ENCODE results near the gene GLP2R. TPM values are rescaled to one million over a fixed set of nuclear protein-coding genes. Genes with fewer than 3 reads are reported as not detected.
"Not testable (repeated sequence)": the region's sequence is repeated elsewhere in the genome, so short reads cannot be mapped to it uniquely, and the experiment has no call there.

The GLP2R gene, protein sequence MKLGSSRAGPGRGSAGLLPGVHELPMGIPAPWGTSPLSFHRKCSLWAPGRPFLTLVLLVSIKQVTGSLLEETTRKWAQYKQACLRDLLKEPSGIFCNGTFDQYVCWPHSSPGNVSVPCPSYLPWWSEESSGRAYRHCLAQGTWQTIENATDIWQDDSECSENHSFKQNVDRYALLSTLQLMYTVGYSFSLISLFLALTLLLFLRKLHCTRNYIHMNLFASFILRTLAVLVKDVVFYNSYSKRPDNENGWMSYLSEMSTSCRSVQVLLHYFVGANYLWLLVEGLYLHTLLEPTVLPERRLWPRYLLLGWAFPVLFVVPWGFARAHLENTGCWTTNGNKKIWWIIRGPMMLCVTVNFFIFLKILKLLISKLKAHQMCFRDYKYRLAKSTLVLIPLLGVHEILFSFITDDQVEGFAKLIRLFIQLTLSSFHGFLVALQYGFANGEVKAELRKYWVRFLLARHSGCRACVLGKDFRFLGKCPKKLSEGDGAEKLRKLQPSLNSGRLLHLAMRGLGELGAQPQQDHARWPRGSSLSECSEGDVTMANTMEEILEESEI
- not detected for polyA plus RNA-seq (2013, experiment 1 of 2)
- polyA plus RNA-seq (2013, experiment 2 of 2) = not detected

DNA sequence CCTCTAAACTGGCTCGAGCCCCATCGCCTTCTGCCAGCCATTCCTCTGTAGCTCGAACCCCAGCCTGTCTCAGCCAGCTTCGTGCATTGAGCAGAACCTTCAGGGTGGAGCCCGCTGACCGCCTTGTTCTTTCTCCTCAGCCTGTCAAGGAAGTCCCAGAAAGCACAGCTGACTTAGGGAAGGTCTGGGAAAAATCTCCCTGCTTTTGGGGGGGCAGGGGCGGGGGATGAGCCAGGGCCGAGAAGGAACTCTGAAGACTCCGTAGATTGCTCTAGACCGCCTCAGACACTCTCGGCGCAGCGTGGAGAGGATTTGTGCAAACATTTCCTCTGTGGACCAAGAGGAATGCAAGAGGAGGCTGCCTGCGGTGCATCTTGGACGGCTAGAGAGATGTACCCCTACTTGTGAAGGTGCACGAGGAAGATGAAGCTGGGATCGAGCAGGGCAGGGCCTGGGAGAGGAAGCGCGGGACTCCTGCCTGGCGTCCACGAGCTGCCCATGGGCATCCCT, at the start of gene GLP2R:
GLP2R (plus strand) TSS at position 284 of the 510 bp plus-strand sequence; CDS start at position 424, 140 bp downstream.
- no peaks in the 10 kb centered on the region for H3K27me3 ChIP-seq (ENCODE audit: insufficient read depth, low read length, poor library complexity)
- no CpG with 5 or more reads among the region's 21 CpGs for WGBS (ENCODE audit: extremely low coverage, insufficient coverage, low lambda C conversion rate)
- H3K56ac ChIP-seq (ENCODE audit: low read length) = no peak within 1 kb of the TSS
- H4K8ac ChIP-seq (ENCODE audit: low read depth, low read length) = no peak within 1 kb of the TSS
- H3K27ac ChIP-seq (ENCODE audit: low read depth, low read length) = no peak within 1 kb of the TSS
- H3K79me1 ChIP-seq (ENCODE audit: low read length) = no peaks in the 10 kb centered on the region
- no peak within 1 kb of the TSS for H3K4me3 ChIP-seq (ENCODE audit: low read length)
- H3K4ac ChIP-seq (ENCODE audit: low read depth, low read length) = no peak within 1 kb of the TSS
- no peak within 1 kb of the TSS for H3K9ac ChIP-seq (ENCODE audit: low read length)
- H2BK120ac ChIP-seq (ENCODE audit: low read depth, low read length) = no peak within 1 kb of the TSS
- no peak within 1 kb of the TSS for H2AK5ac ChIP-seq (ENCODE audit: low read length)
- H3K4me1 ChIP-seq (ENCODE audit: control insufficient read depth, low read depth, low read length) = no peaks in the 10 kb centered on the region
- H2BK15ac ChIP-seq (replicated peaks; ENCODE audit: low read depth) = no peak within 1 kb of the TSS
- H4K5ac ChIP-seq (ENCODE audit: low read length) = no peak within 1 kb of the TSS
- no peak within 1 kb of the TSS for H2BK5ac ChIP-seq (ENCODE audit: low read length)
- H3K18ac ChIP-seq (ENCODE audit: low read length) = no peak within 1 kb of the TSS
- H3K4me2 ChIP-seq (ENCODE audit: low read length) = no peak within 1 kb of the TSS
- H3K23ac ChIP-seq (ENCODE audit: low read length) = no peak within 1 kb of the TSS
- H3K36me3 ChIP-seq (ENCODE audit: control insufficient read depth, insufficient read depth, low read length) = no peaks in the 10 kb centered on the region
- DNase-seq = no peak
- no peaks in the 10 kb centered on the region for H3K79me2 ChIP-seq (ENCODE audit: control insufficient read depth, insufficient read depth, low read length)

DNA sequence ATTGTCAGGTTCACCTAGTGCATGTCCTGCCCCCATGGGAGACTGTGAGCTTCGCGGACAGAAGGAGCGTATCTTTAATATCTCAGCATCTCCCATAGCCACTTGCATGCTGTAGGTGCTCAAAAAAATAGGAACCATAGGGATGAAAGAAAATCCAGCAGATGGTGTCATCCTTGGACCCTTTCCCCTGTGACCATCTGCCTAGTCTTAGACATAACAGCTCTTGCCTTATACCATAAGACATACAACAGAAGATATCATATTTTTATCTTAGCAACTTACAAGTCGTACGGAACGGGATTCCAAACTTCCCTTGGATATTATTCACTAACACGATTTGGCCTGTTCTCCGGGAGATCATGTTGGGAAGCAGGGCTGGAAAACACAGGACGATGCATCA, 48.8 kb upstream of the GLP2R start:
- Histone ChIP-seq H3K23ac (ENCODE audit: low read length) (no peak overlapping the region), H3K27ac (ENCODE audit: low read depth, low read length) (no peak overlapping the region), H3K79me2 (ENCODE audit: control insufficient read depth, insufficient read depth, low read length) (no peaks in the 10 kb centered on the region), H3K27me3 (ENCODE audit: insufficient read depth, low read length, poor library complexity) (no peaks in the 10 kb centered on the region), H3K79me1 (ENCODE audit: low read length) (no peaks in the 10 kb centered on the region), H2AK5ac (ENCODE audit: low read length) (no peak overlapping the region), H3K4ac (ENCODE audit: low read depth, low read length) (no peak overlapping the region), H2BK5ac (ENCODE audit: low read length) (no peak overlapping the region), H3K4me1 (ENCODE audit: control insufficient read depth, low read depth, low read length) (peaks cover 1% of the 10 kb centered on the region), H3K18ac (ENCODE audit: low read length) (no peak overlapping the region), H3K9ac (ENCODE audit: low read length) (no peak overlapping the region), H3K4me3 (ENCODE audit: low read length) (no peak overlapping the region), H2BK120ac (ENCODE audit: low read depth, low read length) (no peak overlapping the region), H3K56ac (ENCODE audit: low read length) (no peak overlapping the region), H2BK15ac (replicated peaks; ENCODE audit: low read depth) (no peak overlapping the region), H3K4me2 (ENCODE audit: low read length) (no peak overlapping the region), H3K36me3 (ENCODE audit: control insufficient read depth, insufficient read depth, low read length) (no peaks in the 10 kb centered on the region), H4K5ac (ENCODE audit: low read length) (no peak overlapping the region), H4K8ac (ENCODE audit: low read depth, low read length) (no peak overlapping the region)
- no CpG with 5 or more reads among the region's 9 CpGs for whole genome bisulfite sequencing (ENCODE audit: extremely low coverage, insufficient coverage, low lambda C conversion rate)
- no peak for DNase-seq

- no peak overlapping the region for H3K23ac ChIP-seq (ENCODE audit: low read length)
- no peak overlapping the region for H4K8ac ChIP-seq (ENCODE audit: low read depth, low read length)
- no peak overlapping the region for H3K18ac ChIP-seq (ENCODE audit: low read length)
- no peak overlapping the region for H3K9ac ChIP-seq (ENCODE audit: low read length)
- H3K4me1 ChIP-seq (ENCODE audit: control insufficient read depth, low read depth, low read length) = peaks cover 1% of the 10 kb centered on the region
- H3K4ac ChIP-seq (ENCODE audit: low read depth, low read length) = no peak overlapping the region
- no peaks in the 10 kb centered on the region for H3K79me2 ChIP-seq (ENCODE audit: control insufficient read depth, insufficient read depth, low read length)
- H3K36me3 ChIP-seq (ENCODE audit: control insufficient read depth, insufficient read depth, low read length) = no peaks in the 10 kb centered on the region
- H2AK5ac ChIP-seq (ENCODE audit: low read length) = no peak overlapping the region
- H2BK15ac ChIP-seq (replicated peaks; ENCODE audit: low read depth) = no peak overlapping the region
- H3K27ac ChIP-seq (ENCODE audit: low read depth, low read length) = no peak overlapping the region
- H2BK5ac ChIP-seq (ENCODE audit: low read length) = no peak overlapping the region
- no peak overlapping the region for H3K4me2 ChIP-seq (ENCODE audit: low read length)
- no peak for DNase-seq
- no CpG with 5 or more reads among the region's 3 CpGs for WGBS (ENCODE audit: extremely low coverage, insufficient coverage, low lambda C conversion rate)
- H4K5ac ChIP-seq (ENCODE audit: low read length) = no peak overlapping the region
- no peaks in the 10 kb centered on the region for H3K27me3 ChIP-seq (ENCODE audit: insufficient read depth, low read length, poor library complexity)
- H3K79me1 ChIP-seq (ENCODE audit: low read length) = no peaks in the 10 kb centered on the region
- H2BK120ac ChIP-seq (ENCODE audit: low read depth, low read length) = no peak overlapping the region
- H3K56ac ChIP-seq (ENCODE audit: low read length) = no peak overlapping the region
- no peak overlapping the region for H3K4me3 ChIP-seq (ENCODE audit: low read length)
Measured at GRCh38 chr17:9780552-9780951, 45.2 kb upstream of the GLP2R start.

DNA sequence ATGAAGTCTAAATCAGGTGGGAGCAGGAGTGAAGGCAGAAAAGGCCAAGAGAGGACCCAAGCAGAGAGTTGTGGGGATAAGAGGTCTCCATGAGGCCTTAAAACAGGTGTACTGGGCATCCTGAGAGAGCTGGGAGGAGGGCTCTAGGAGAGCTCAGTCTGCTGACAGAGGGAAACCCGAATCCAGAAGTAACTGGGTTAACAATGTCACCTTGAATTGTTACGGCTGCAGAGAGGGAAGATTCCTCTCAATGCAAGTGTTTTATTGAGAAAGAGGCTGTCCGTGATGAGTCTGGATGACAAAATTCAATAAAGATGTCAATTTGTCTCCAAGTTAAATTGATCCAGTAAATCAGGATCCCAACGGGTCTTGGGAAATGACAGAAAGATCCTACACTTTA, 42.7 kb upstream of the GLP2R start:
- H3K4ac ChIP-seq (ENCODE audit: low read depth, low read length) = no peak overlapping the region
- H4K8ac ChIP-seq (ENCODE audit: low read depth, low read length) = no peak overlapping the region
- H2BK120ac ChIP-seq (ENCODE audit: low read depth, low read length) = no peak overlapping the region
- WGBS (ENCODE audit: extremely low coverage, insufficient coverage, low lambda C conversion rate) = no CpG with 5 or more reads among the region's 4 CpGs
- no peak overlapping the region for H3K4me2 ChIP-seq (ENCODE audit: low read length)
- H3K79me1 ChIP-seq (ENCODE audit: low read length) = no peaks in the 10 kb centered on the region
- H3K27ac ChIP-seq (ENCODE audit: low read depth, low read length) = no peak overlapping the region
- no peak overlapping the region for H3K23ac ChIP-seq (ENCODE audit: low read length)
- H3K9ac ChIP-seq (ENCODE audit: low read length) = no peak overlapping the region
- no peak overlapping the region for H3K56ac ChIP-seq (ENCODE audit: low read length)
- no peaks in the 10 kb centered on the region for H3K79me2 ChIP-seq (ENCODE audit: control insufficient read depth, insufficient read depth, low read length)
- H4K5ac ChIP-seq (ENCODE audit: low read length) = no peak overlapping the region
- no peaks in the 10 kb centered on the region for H3K27me3 ChIP-seq (ENCODE audit: insufficient read depth, low read length, poor library complexity)
- no peaks in the 10 kb centered on the region for H3K36me3 ChIP-seq (ENCODE audit: control insufficient read depth, insufficient read depth, low read length)
- no peak overlapping the region for H2BK15ac ChIP-seq (replicated peaks; ENCODE audit: low read depth)
- no peak overlapping the region for H2BK5ac ChIP-seq (ENCODE audit: low read length)
- H3K4me1 ChIP-seq (ENCODE audit: control insufficient read depth, low read depth, low read length) = no peaks in the 10 kb centered on the region
- H3K18ac ChIP-seq (ENCODE audit: low read length) = no peak overlapping the region
- no peak for DNase-seq
- H3K4me3 ChIP-seq (ENCODE audit: low read length) = no peak overlapping the region
- H2AK5ac ChIP-seq (ENCODE audit: low read length) = no peak overlapping the region

DNA sequence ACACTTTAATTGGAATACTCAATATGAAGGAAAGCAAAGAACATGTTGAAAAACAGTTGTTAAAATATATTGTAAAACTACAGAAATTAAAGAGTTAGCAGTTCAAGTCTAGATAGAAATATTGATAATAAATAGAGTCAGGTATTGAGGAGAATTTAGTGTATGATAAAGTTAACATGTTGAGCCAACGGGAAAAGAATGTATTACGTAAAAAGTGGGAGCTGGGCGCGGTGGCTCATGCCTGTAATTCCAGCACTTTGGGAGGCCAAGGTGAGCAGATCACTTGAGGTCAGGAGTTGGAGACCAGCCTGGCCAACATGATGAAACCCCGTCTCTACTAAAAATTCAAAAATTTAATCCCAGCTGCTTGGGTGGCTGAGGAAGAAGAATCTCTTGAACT, 42.3 kb upstream of the GLP2R start:
- not testable (repeated sequence) for H3K23ac ChIP-seq (ENCODE audit: low read length); H3K79me2 ChIP-seq (ENCODE audit: control insufficient read depth, insufficient read depth, low read length); H3K56ac ChIP-seq (ENCODE audit: low read length); H3K4ac ChIP-seq (ENCODE audit: low read depth, low read length); H2AK5ac ChIP-seq (ENCODE audit: low read length); H4K8ac ChIP-seq (ENCODE audit: low read depth, low read length); H3K9ac ChIP-seq (ENCODE audit: low read length); H2BK5ac ChIP-seq (ENCODE audit: low read length); H3K27me3 ChIP-seq (ENCODE audit: insufficient read depth, low read length, poor library complexity); H3K79me1 ChIP-seq (ENCODE audit: low read length); H2BK120ac ChIP-seq (ENCODE audit: low read depth, low read length); H3K18ac ChIP-seq (ENCODE audit: low read length); H3K27ac ChIP-seq (ENCODE audit: low read depth, low read length); H3K4me2 ChIP-seq (ENCODE audit: low read length); DNase-seq; H3K36me3 ChIP-seq (ENCODE audit: control insufficient read depth, insufficient read depth, low read length); H3K4me3 ChIP-seq (ENCODE audit: low read length); H4K5ac ChIP-seq (ENCODE audit: low read length); H2BK15ac ChIP-seq (replicated peaks; ENCODE audit: low read depth); H3K4me1 ChIP-seq (ENCODE audit: control insufficient read depth, low read depth, low read length)
- 100% methylated on average over 1 of the region's 5 CpGs for WGBS (ENCODE audit: extremely low coverage, insufficient coverage, low lambda C conversion rate)

All from mesendoderm (in vitro differentiated cells).